ENCODE measurements around the gene GRWD1.

The GRWD1 gene

DNA sequence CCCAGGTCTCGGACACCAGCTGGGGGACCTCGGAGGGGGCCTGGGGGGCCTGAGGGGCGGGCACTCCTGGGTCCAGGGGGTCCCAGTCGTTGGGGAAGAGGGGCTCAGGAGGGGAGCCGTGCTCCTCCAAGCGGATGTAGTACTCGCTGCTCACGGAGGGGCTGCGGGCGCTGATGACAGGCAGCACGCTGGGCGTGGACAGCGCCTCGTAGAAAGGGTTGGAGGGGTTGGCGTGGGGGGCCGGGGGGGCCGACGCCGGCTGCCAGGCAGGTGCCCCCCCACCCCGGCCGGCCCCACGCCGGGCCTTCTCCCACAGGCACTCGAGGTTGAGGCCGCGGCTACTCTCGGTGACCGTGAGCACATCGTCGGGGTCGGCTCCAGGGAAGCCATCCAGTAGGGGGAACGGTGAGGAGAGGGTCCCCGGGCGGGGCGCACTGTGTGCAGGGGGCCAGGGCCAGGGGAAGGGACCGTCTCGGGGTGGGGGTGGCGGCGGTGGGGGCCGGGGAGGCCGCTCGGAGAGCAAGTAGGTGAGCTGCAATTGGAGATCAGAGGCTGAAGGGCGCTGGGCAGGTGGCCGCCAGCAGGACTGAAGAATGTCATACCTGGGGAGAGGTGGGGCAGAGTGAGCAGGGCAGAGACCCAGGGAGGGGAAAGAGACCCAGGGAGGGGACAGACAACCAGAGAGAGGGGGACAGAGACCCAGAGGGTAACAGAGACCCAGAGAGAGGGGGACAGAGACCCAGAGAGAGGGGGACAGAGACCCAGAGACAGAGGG lies 53.7 kb downstream of the GRWD1 start:
- DNase-seq = no peak

GRCh38 chr19:48500830-48501493 lies 55.2 kb downstream of the GRWD1 start:
- DNase-seq = no peak

DNA sequence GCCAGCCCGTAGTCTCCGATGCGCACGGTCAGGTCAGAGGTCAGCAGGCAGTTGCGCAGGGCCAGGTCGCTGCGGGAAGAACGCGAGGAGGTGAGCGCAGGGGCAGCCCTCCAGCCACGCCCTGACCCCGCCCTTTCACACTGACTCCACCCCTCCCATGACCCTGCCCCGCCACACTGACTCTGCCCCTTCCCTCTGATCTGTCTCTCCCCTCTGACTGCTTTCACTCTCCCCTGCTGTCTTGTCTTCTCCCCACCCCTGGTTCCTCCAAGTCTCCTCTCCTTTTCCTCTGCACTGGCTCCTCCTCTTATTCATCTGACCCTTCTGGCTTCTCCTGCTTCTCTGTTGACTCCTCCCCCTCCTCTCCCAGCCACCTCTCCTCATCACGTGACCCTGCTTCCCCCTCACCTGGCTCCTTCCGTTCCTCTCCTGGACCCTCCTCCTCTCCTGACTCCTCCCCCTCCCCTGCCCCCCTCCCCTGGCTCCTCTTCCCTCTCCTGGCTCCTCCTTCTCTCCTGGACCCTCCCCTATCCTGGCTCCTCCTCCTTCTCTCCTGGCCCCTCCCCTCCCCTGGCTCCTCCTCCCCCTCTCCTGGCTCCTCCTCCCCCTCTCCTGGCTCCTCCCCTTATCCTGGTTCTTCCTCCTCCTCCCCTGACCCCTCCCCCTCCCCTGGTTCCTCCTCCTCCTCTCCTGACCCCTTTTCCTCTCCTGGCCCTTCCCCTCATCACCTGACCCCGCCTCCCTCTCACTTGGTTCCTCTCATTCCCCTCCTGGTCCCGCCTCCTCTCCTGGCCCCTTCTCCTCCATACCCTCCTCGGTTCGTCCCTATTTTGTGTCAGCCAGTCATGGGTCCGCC lies 55.9 kb downstream of the GRWD1 start:
- peak; percentile 98 for DNase-seq

DNA sequence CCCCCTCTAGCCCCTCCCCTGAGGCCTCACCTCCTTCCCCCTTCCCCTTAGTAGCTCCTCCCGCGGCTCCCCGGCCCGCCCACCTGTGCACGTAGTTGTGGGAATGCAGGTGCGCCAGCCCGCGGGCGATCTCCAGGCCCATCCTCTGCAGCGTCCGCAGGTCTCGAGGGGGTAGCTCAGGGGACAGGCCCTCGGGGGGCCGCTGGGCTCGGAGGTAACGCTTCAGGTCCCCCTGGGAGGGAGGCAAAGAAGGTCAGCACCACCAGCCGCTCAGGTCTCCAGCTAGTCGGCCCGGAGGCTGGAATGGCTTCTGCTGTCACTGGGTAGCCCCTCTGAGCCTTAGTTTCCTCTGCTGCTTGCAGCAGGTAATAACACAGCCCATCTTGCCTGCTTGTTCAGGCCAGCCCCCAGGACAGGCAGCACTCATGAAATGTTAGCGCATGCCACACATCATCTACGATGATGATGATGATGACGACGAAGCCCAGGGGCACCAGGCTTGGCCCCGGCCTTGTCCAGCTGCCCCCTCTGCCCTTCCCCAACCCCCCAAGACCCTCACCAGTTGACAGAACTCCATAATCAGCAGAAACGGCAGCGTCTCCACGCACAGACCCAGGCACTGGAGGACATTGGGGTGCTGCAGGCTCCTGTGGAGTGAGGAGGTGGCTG lies 56.7 kb downstream of the GRWD1 start:
- DNase-seq = no peak

GRCh38 chr19:48506138-48506733 lies 60.5 kb downstream of the GRWD1 start:
- peak; percentile 18 for DNase-seq
